GM12892 (cell line): ENCODE data around the gene KRT85.
"Not testable (repeated sequence)": the region's sequence is repeated elsewhere in the genome, so short reads cannot be mapped to it uniquely, and the experiment has no call there.

Experiments used
- DNase-seq: peaks from one replicate; pipeline ENCODE4 v3.0.0; 2011; ENCODE audit not compliant: insufficient read length
- FAIRE-seq: peaks from 2 replicates; lab custom pipeline; 2011; peaks lifted over from hg19 to GRCh38; lab: Jason Lieb, UNC
- POLR2A ChIP-seq: IDR thresholded peaks from 2 replicates; pipeline ENCODE4 v1.6.1; 2011; ENCODE audit warnings: low read depth, low read length, control low read depth
- POLR2AphosphoS5 ChIP-seq: IDR thresholded peaks from 2 replicates; pipeline ENCODE4 v1.6.1; 2011; ENCODE audit warnings: low read depth, low read length, control low read depth
- TAF1 ChIP-seq: IDR thresholded peaks from 2 replicates; pipeline ENCODE4 v1.6.1; 2011; ENCODE audit warnings: low read depth, mild to moderate bottlenecking, control low read depth, low read length, borderline replicate concordance

KRT85 gene

GRCh38 chr12:52351196-52352059 is 15.9 kb downstream of the KRT85 start:
- TF ChIP-seq POLR2A, result no peak
- no peak for TF ChIP-seq TAF1
- no peak for TF ChIP-seq POLR2AphosphoS5
- FAIRE-seq (no peak), DNase-seq (no peak)

GRCh38 chr12:52350786-52351185 is 16.5 kb downstream of the KRT85 start:
- no peak for FAIRE-seq
- TF ChIP-seq POLR2A (no peak), TAF1 (no peak), POLR2AphosphoS5 (no peak)
- DNase-seq, result no peak

- TF ChIP-seq POLR2A (no peak), TAF1 (no peak), POLR2AphosphoS5 (no peak)
- FAIRE-seq (no peak), DNase-seq (no peak)
Observed at GRCh38 chr12:52350021-52350620, 17.2 kb downstream of the KRT85 start.

GRCh38 chr12:52349196-52349595 is 18.1 kb downstream of the KRT85 start:
- DNase-seq, result no peak
- no peak for FAIRE-seq
- TF ChIP-seq TAF1 (no peak), POLR2A (no peak), POLR2AphosphoS5 (no peak)

- no peak for TF ChIP-seq POLR2A
- TF ChIP-seq POLR2AphosphoS5, result no peak
- TF ChIP-seq TAF1, result no peak
- DNase-seq (no peak), FAIRE-seq (no peak)
Observed at GRCh38 chr12:52347551-52348510, 19.4 kb downstream of the KRT85 start.

GRCh38 chr12:52347016-52347415 is 20.3 kb downstream of the KRT85 start:
- FAIRE-seq, result no peak
- TF ChIP-seq POLR2A, result no peak
- DNase-seq, result no peak

- no peak for DNase-seq
- FAIRE-seq, result no peak
Observed at GRCh38 chr12:52346593-52346992, 20.7 kb downstream of the KRT85 start.

GRCh38 chr12:52345041-52345440 is 22.2 kb downstream of the KRT85 start:
- not testable (repeated sequence) for DNase-seq, FAIRE-seq

More at GRCh38 chr12:52346593-52346992, 20.7 kb downstream of the KRT85 start:
- TF ChIP-seq TAF1 (no peak), POLR2A (no peak), POLR2AphosphoS5 (no peak)

GRCh38 chr12:52344111-52344510 is 23.2 kb downstream of the KRT85 start:
- TF ChIP-seq POLR2AphosphoS5 (no peak), POLR2A (no peak), TAF1 (no peak)
- DNase-seq (no peak), FAIRE-seq (no peak)

GRCh38 chr12:52343550-52343949 is 23.7 kb downstream of the KRT85 start:
- no peak for DNase-seq
- FAIRE-seq, result no peak
- no peak for TF ChIP-seq POLR2A
- TF ChIP-seq TAF1, result no peak
- TF ChIP-seq POLR2AphosphoS5, result no peak

- no peak for FAIRE-seq
- no peak for TF ChIP-seq POLR2AphosphoS5
- no peak for TF ChIP-seq POLR2A
- no peak for TF ChIP-seq TAF1
- DNase-seq, result no peak
Observed at GRCh38 chr12:52342781-52343490, 24.3 kb downstream of the KRT85 start.
